IMR-90 (cell line): ENCODE results near the gene XIRP1. TPM values are rescaled to one million over a fixed set of nuclear protein-coding genes. Genes with fewer than 3 reads are reported as not detected.

ENCODE experiments used
- ATAC-seq: fragments of 200-7000 bp; cut with Tn5 transposase; 2 replicates; pipeline ENCODE4 v1.9.1; 2020; ENCODE audit warnings: low read depth, mild to moderate bottlenecking, moderate library complexity
- BruUV-seq: library from RNA; stranded (reverse); fragments of 400-500 nt; replicated peaks from 2 replicates; lab custom pipeline; 2021; lab: Mats Ljungman, UMichigan
- CTCF ChIA-PET: fragments of 300-600 bp; formaldehyde crosslinking; extraction: SDS; loops from one replicate; lab custom pipeline; 2021; ENCODE audit warnings: antibody characterized with exemption; lab: Yijun Ruan, JAX
- POLR2A ChIA-PET: fragments of 300-600 bp; sonication (Branson Sonifier 250); formaldehyde crosslinking; loops from one replicate; lab custom pipeline; 2022; ENCODE audit warnings: antibody characterized with exemption; ENCODE audit not compliant: unreplicated experiment; lab: Charles Lee
- DNase-seq: peaks from one replicate; pipeline ENCODE4 v3.0.0; 2013
- H2AFZ ChIP-seq: replicated peaks from 2 replicates; pipeline ENCODE3; 2013; ENCODE audit warnings: low read length, mild to moderate bottlenecking; ENCODE audit not compliant: poor library complexity
- H2AK5ac ChIP-seq: 2 replicates; pipeline ENCODE4 v1.6.1; 2013; ENCODE audit warnings: low read depth, low read length, inconsistent platforms
- H2AK9ac ChIP-seq: replicated peaks from 2 replicates; pipeline ENCODE3; 2013; ENCODE audit warnings: mild to moderate bottlenecking, low read depth, low read length, moderate library complexity; ENCODE audit not compliant: poor library complexity
- H2BK120ac ChIP-seq: 2 replicates; pipeline ENCODE4 v1.6.1; 2013; ENCODE audit warnings: low read depth, low read length, inconsistent platforms
- H2BK15ac ChIP-seq: 3 replicates; pipeline ENCODE4 v1.6.1; 2013; ENCODE audit warnings: low read depth, low read length, inconsistent platforms
- H2BK20ac ChIP-seq: 2 replicates; pipeline ENCODE4 v1.6.1; 2013; ENCODE audit warnings: low read depth, mild to moderate bottlenecking, inconsistent platforms, low read length, moderate library complexity
- H2BK5ac ChIP-seq: 2 replicates; pipeline ENCODE4 v1.6.1; 2013; ENCODE audit warnings: mild to moderate bottlenecking, low read depth, low read length, inconsistent platforms; ENCODE audit not compliant: poor library complexity, severe bottlenecking
- H3K14ac ChIP-seq: replicated peaks from 2 replicates; pipeline ENCODE4 v1.6.1; 2013; ENCODE audit warnings: low read depth, low read length, inconsistent platforms
- H3K18ac ChIP-seq: 2 replicates; pipeline ENCODE4 v1.6.1; 2013; ENCODE audit warnings: low read depth, low read length, control low read depth
- H3K23ac ChIP-seq: 2 replicates; pipeline ENCODE4 v1.6.1; 2013; ENCODE audit warnings: low read depth, low read length, inconsistent platforms
- H3K27ac ChIP-seq: 2 replicates; pipeline ENCODE4 v1.5.1; 2013; ENCODE audit warnings: mild to moderate bottlenecking, control low read depth, low read length; ENCODE audit not compliant: insufficient read depth
- H3K27me3 ChIP-seq: 2 replicates; pipeline ENCODE4 v1.6.1; 2013; ENCODE audit warnings: low read length; ENCODE audit not compliant: control insufficient read depth, insufficient read depth
- H3K36me3 ChIP-seq: 2 replicates; pipeline ENCODE4 v1.6.1; 2013; ENCODE audit warnings: low read length, mixed read lengths; ENCODE audit not compliant: control insufficient read depth, insufficient read depth
- H3K4ac ChIP-seq: 2 replicates; pipeline ENCODE4 v1.6.1; 2013; ENCODE audit warnings: low read depth, low read length, inconsistent platforms
- H3K4me1 ChIP-seq: 2 replicates; pipeline ENCODE4 v1.6.1; 2013; ENCODE audit warnings: low read length, mixed read lengths; ENCODE audit not compliant: control insufficient read depth, insufficient read depth
- H3K4me2 ChIP-seq: 2 replicates; pipeline ENCODE4 v1.6.1; 2013; ENCODE audit warnings: low read depth, mild to moderate bottlenecking, control low read depth, low read length, moderate library complexity
- H3K4me3 ChIP-seq: 2 replicates; pipeline ENCODE4 v1.5.1; 2013; ENCODE audit warnings: low read depth, mild to moderate bottlenecking, control low read depth, low read length, moderate library complexity; ENCODE audit not compliant: insufficient read depth
- H3K56ac ChIP-seq: 2 replicates; pipeline ENCODE4 v1.6.1; 2013; ENCODE audit warnings: low read length, inconsistent platforms; ENCODE audit not compliant: insufficient read depth; ENCODE audit errors: extremely low read depth
- H3K79me1 ChIP-seq, 2 experiments: 2 replicates each; pipeline ENCODE4 v1.6.1; 2013; ENCODE audit warnings: low read length in 2 of 2, inconsistent platforms in 1 of 2, low read depth in 1 of 2
- H3K9ac ChIP-seq: 2 replicates; pipeline ENCODE4 v1.6.1; 2013; ENCODE audit warnings: low read depth, low read length, control low read depth
- H3K9me1 ChIP-seq: 2 replicates; pipeline ENCODE4 v1.6.1; 2013; ENCODE audit warnings: low read length, inconsistent platforms; ENCODE audit not compliant: insufficient read depth
- H3K9me3 ChIP-seq: 2 replicates; pipeline ENCODE4 v1.6.1; 2013; ENCODE audit warnings: low read length; ENCODE audit not compliant: control insufficient read depth, insufficient read depth
- H4K20me1 ChIP-seq: 2 replicates; pipeline ENCODE4 v1.6.1; 2013; ENCODE audit warnings: low read length, inconsistent platforms; ENCODE audit not compliant: insufficient read depth
- H4K5ac ChIP-seq: 2 replicates; pipeline ENCODE4 v1.6.1; 2013; ENCODE audit warnings: mild to moderate bottlenecking, low read depth, low read length, control low read depth
- H4K8ac ChIP-seq, 2 experiments: 2 replicates each; pipeline ENCODE4 v1.6.1; 2013; ENCODE audit warnings: low read depth in 2 of 2, low read length in 2 of 2, control low read depth in 1 of 2, inconsistent platforms in 1 of 2
- H4K91ac ChIP-seq: 2 replicates; pipeline ENCODE4 v1.6.1; 2013; ENCODE audit warnings: low read depth, low read length, inconsistent platforms; ENCODE audit not compliant: insufficient read depth
- BHLHE40 ChIP-seq: fragments of 150-350 bp; IDR thresholded peaks from 2 replicates; pipeline ENCODE4 v1.6.1; 2016; ENCODE audit warnings: mild to moderate bottlenecking, low read depth, low read length
- CEBPB ChIP-seq: IDR thresholded peaks from 2 replicates; pipeline ENCODE4 v1.6.1; 2012; ENCODE audit warnings: low read depth, low read length, improper control_type of control experiment
- CHD1 ChIP-seq: IDR thresholded peaks from 2 replicates; pipeline ENCODE4 v1.6.1; 2012; ENCODE audit warnings: low read depth, low read length, improper control_type of control experiment
- CTCF ChIP-seq: conservative IDR thresholded peaks from 2 replicates; pipeline ENCODE4 v1.5.1; 2012; ENCODE audit warnings: mild to moderate bottlenecking, low read depth, low read length, improper control_type of control experiment
- ELK1 ChIP-seq: fragments of 150-350 bp; IDR thresholded peaks from 2 replicates; pipeline ENCODE4 v1.6.1; 2016; ENCODE audit warnings: low read depth, mild to moderate bottlenecking, low read length, moderate library complexity, borderline replicate concordance
- FOS ChIP-seq: fragments of 150-350 bp; IDR thresholded peaks from 2 replicates; pipeline ENCODE4 v1.6.1; 2016; ENCODE audit warnings: low read depth, low read length
- MAZ ChIP-seq: IDR thresholded peaks from 2 replicates; pipeline ENCODE4 v1.6.1; 2012; ENCODE audit warnings: low read depth, mild to moderate bottlenecking, low read length, improper control_type of control experiment, moderate library complexity, borderline replicate concordance
- MXI1 ChIP-seq: IDR thresholded peaks from 2 replicates; pipeline ENCODE4 v1.6.1; 2012; ENCODE audit warnings: low read depth, mild to moderate bottlenecking, low read length, moderate library complexity, borderline replicate concordance
- NFE2L2 ChIP-seq: fragments of 150-350 bp; IDR thresholded peaks from 2 replicates; pipeline ENCODE4 v1.6.1; 2016; ENCODE audit warnings: low read depth, mild to moderate bottlenecking, low read length
- POLR2A ChIP-seq: IDR thresholded peaks from 2 replicates; pipeline ENCODE4 v1.6.1; 2012; ENCODE audit warnings: mild to moderate bottlenecking, low read depth, low read length
- RAD21 ChIP-seq: IDR thresholded peaks from 2 replicates; pipeline ENCODE4 v1.6.1; 2012; ENCODE audit warnings: low read length, improper control_type of control experiment
- RCOR1 ChIP-seq: IDR thresholded peaks from 2 replicates; pipeline ENCODE4 v1.6.1; 2012; ENCODE audit warnings: mild to moderate bottlenecking, low read length, improper control_type of control experiment; ENCODE audit not compliant: insufficient replicate concordance
- RFX5 ChIP-seq: IDR thresholded peaks from 2 replicates; pipeline ENCODE4 v1.8.0; 2012; ENCODE audit warnings: low read depth, mild to moderate bottlenecking, low read length, moderate library complexity
- SMC3 ChIP-seq: fragments of 150-350 bp; IDR thresholded peaks from 2 replicates; pipeline ENCODE4 v1.6.1; 2016; ENCODE audit warnings: low read depth, mild to moderate bottlenecking, antibody characterized with exemption, low read length, moderate library complexity
- WGBS, 2 experiments: methylation state at CpG; one replicate each; pipeline versions ENCODE4 v1.1.5 to v1.1.7; 2013; ENCODE audit warnings: missing lambda C conversion rate in 2 of 2; ENCODE audit not compliant: insufficient read length in 1 of 2; ENCODE audit errors: extremely low coverage in 2 of 2; 5-methylcytosine and 5-hydroxymethylcytosine counted together
- dilution Hi-C: fragments of 300-500 bp; cut with HindIII; formaldehyde crosslinking; loops from one replicate; pipeline ENCODE4 v1.14.3; 2018; ENCODE audit warnings: low sequenced_read_pairs; ENCODE audit not compliant: unreplicated experiment
- in situ Hi-C: fragments of 300-500 bp; cut with MboI; formaldehyde crosslinking; loops from 3 replicates; pipeline ENCODE4 v1.14.3; 2019; ENCODE audit warnings: low sequenced_read_pairs, inconsistent platforms, mixed read lengths
- intact Hi-C: fragments of 100-400 bp; cut with micrococcal nuclease; formaldehyde crosslinking; loops from 2 replicates; pipeline ENCODE4 v1.10.0; 2022
- polyA plus RNA-seq, 3 experiments: library from polyadenylated mRNA; depleted of rRNA; stranded (reverse); fragments of >200 nt; gene quantifications; 2 replicates each; pipeline ENCODE4 v1.2.3, GENCODE V29; 2012; ENCODE audit warnings: low replicate concordance in 1 of 3
- total RNA-seq: library from RNA; depleted of rRNA; stranded (reverse); fragments of >200 nt; gene quantifications from 2 replicates; pipeline ENCODE4 v1.2.3, GENCODE V29; 2012
- TF ChIP-seq, protein P1 (sequence below): fragments of 150-350 bp; IDR thresholded peaks from 2 replicates; pipeline ENCODE4 v1.6.1; 2017; ENCODE audit warnings: mild to moderate bottlenecking, antibody characterized with exemption, low read length, low read depth

The XIRP1 gene
- total and polyA plus RNA-seq, 2 of the 4 experiments (the other 2 are of a cell fraction) = under 0.01 to 0.07 TPM

- H3K36me3 ChIP-seq = peaks cover 5% of the 10 kb centered on the region
- intact Hi-C loops = no loop called here
- H4K20me1 ChIP-seq = peaks cover 70% of the 10 kb centered on the region
- no peaks in the 10 kb centered on the region for H3K9me3 ChIP-seq
- H3K4me2 ChIP-seq = peak overlapping the region; percentile 74
- peak overlapping the region; percentile 66 for H2BK120ac ChIP-seq
- peak overlapping the region; percentile 87 for H3K4ac ChIP-seq
- H2BK5ac ChIP-seq = peak overlapping the region; percentile 77
- H3K14ac ChIP-seq = peak overlapping the region; percentile 82
- peak overlapping the region; percentile 34; the same call in 1 of the 2 replicates for H3K18ac ChIP-seq
- peaks cover 54% of the 10 kb centered on the region for H3K4me1 ChIP-seq
- H3K79me1 ChIP-seq = peaks cover 6 to 65% of the 10 kb centered on the region in 2 experiments; a peak in 3 of 4 replicates
- H3K56ac ChIP-seq = peak overlapping the region; percentile 90
- no CpG with 5 or more reads among the region's 5 CpGs for WGBS, 2 experiments
- H2BK15ac ChIP-seq = peak overlapping the region; percentile 73; the same call in 2 of the 3 replicates
- DNase-seq (no peak), ATAC-seq (no peak)
- in situ Hi-C loops = no loop called here
- H2AFZ ChIP-seq = no peak overlapping the region
- BruUV-seq = no TSS peak
- H4K8ac ChIP-seq = peak overlapping the region in 1 of 2 experiments; percentile 58; a peak in 1 of 4 replicates
- peak overlapping the region; percentile 88 for H2AK5ac ChIP-seq
- peak overlapping the region; percentile 90 for H3K23ac ChIP-seq
- H3K9ac ChIP-seq = peak overlapping the region; percentile 46
- H3K27ac ChIP-seq = peak overlapping the region; percentile 74
- dilution Hi-C loops = no loop called here
- ChIA-PET POLR2A (no interaction called here), CTCF (interaction anchor here (0.5 to 1.5 kb wide), 3 partner anchors 24 to 144 kb away, joined by 3 to 6 read pairs (median 4); no protein-coding TSS in a partner anchor)
- H4K5ac ChIP-seq = peak overlapping the region; percentile 23
- H2AK9ac ChIP-seq = peak overlapping the region; percentile 10
- H3K9me1 ChIP-seq = peaks cover 35% of the 10 kb centered on the region
- H4K91ac ChIP-seq = peak overlapping the region; percentile 70
- no peaks in the 10 kb centered on the region for H3K27me3 ChIP-seq
- H3K4me3 ChIP-seq = peak overlapping the region; percentile 9; the same call in 1 of the 2 replicates
- peak overlapping the region; percentile 50 for H2BK20ac ChIP-seq
- TF ChIP-seq RAD21 = no peak
- TF ChIP-seq NFE2L2 = no peak
- no peak for TF ChIP-seq CTCF
- no peak for TF ChIP-seq RFX5
- TF ChIP-seq CEBPB = no peak
- no peak for TF ChIP-seq RCOR1
- TF ChIP-seq POLR2A = no peak
- no peak for TF ChIP-seq CHD1
- no peak for TF ChIP-seq MAZ
- TF ChIP-seq BHLHE40 = no peak
- TF ChIP-seq ELK1 = no peak
- TF ChIP-seq SMC3 = no peak
- no peak for TF ChIP-seq FOS
- no peak for TF ChIP-seq MXI1
- TF ChIP-seq, protein P1, sequence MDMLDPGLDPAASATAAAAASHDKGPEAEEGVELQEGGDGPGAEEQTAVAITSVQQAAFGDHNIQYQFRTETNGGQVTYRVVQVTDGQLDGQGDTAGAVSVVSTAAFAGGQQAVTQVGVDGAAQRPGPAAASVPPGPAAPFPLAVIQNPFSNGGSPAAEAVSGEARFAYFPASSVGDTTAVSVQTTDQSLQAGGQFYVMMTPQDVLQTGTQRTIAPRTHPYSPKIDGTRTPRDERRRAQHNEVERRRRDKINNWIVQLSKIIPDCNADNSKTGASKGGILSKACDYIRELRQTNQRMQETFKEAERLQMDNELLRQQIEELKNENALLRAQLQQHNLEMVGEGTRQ = no peak
Observed at GRCh38 chr3:39150148-39150802, 42.1 kb downstream of the XIRP1 start.
